ENCODE measurements around the gene FAM8A1. TPM values are rescaled to one million over a fixed set of nuclear protein-coding genes. Genes with fewer than 3 reads are reported as not detected.

The FAM8A1 gene
- total and polyA plus RNA-seq, 2 of the 13 experiments (the other 11 are each of a cell fraction or from before 2014, with no cell fraction given), result 30.5 to 34.3 TPM

DNA sequence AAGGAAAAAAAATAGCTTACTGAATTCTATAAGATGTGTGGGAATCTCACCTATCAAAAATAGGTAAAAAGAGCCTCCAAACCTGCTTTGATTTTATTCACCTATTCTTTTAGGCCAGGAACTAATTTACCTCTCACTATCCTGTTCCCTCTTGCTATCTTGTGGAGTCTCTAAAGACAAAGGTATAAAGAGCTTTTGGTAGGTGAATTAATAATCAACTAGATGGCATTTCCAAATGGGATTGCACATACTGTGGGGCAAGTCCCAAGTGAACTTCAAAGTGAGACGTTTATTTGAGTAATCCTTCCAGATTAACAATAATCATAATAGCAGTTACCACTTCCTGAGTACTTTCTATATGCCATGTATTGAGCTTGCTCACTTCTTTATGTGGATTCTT is 2.8 kb downstream of the FAM8A1 start (continued):
- TF ChIP-seq SRF (IDR thresholded peaks at IDR 0.05; ENCODE audit: low read depth, low read length) (no peak), CC2D1A (CRISPR knock-in tag; IDR thresholded peaks at IDR 0.05) (no peak), SALL1 (CRISPR knock-in tag; IDR thresholded peaks at IDR 0.05) (no peak), ETV5 (CRISPR knock-in tag; IDR thresholded peaks at IDR 0.05; ENCODE audit: borderline replicate concordance) (peak; percentile 36; the same call in 1 of the 2 replicates), ATF7 (IDR thresholded peaks at IDR 0.05) (no peak), ATF7 (CRISPR knock-in tag; IDR thresholded peaks at IDR 0.05) (no peak), SNAPC2 (CRISPR knock-in tag; IDR thresholded peaks at IDR 0.05) (no peak), ZNF451 (CRISPR knock-in tag; IDR thresholded peaks at IDR 0.05) (no peak), TEAD3 (CRISPR knock-in tag; optimal IDR thresholded peaks at IDR 0.05; ENCODE audit: borderline replicate concordance) (no peak), HDAC2 (CRISPR knock-in tag; IDR thresholded peaks at IDR 0.05) (peak; percentile 42; the same call in 1 of the 2 replicates), ZNF703 (CRISPR knock-in tag; IDR thresholded peaks at IDR 0.05; ENCODE audit: borderline replicate concordance) (no peak), PTBP1 (IDR thresholded peaks at IDR 0.05; ENCODE audit: low read depth, low read length, poor library complexity, severe bottlenecking) (no peak), ZNF446 (CRISPR knock-in tag; IDR thresholded peaks at IDR 0.05) (no peak), ZNF772 (CRISPR knock-in tag; IDR thresholded peaks at IDR 0.05) (no peak), RFX5 (IDR thresholded peaks at IDR 0.05; ENCODE audit: low read depth, low read length) (no peak)
- TF ChIP-seq, protein P1, sequence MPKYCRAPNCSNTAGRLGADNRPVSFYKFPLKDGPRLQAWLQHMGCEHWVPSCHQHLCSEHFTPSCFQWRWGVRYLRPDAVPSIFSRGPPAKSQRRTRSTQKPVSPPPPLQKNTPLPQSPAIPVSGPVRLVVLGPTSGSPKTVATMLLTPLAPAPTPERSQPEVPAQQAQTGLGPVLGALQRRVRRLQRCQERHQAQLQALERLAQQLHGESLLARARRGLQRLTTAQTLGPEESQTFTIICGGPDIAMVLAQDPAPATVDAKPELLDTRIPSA (CRISPR knock-in tag; IDR thresholded peaks at IDR 0.05; ENCODE audit: borderline replicate concordance), result no peak

DNA sequence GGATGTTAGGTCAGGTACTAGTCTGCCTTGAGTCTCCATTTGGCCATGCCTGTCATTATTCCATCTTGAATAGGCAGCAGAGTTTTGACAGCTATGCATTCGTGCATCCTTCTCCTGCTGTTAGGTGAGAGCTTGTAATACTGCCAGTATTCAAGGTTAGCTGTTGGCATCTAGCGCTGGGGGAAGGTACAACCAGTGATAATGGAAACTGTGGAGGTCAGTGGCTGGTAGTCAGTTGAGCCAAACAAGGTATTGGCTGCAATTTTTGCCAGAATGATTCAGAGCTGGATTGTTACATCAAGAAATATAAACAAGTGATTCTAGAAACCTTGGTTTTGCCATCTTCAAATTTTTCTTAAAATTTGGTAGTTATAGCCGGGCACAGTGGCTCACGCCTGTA is 6.5 kb downstream of the FAM8A1 start:
- Histone ChIP-seq H3K4me3 (replicated peaks in 1 of 3; ENCODE audit: insufficient read depth in 1 of 3, low read depth in 2 of 3, low read length in 3 of 3) (no peak overlapping the region), H3K27ac (ENCODE audit: extremely low read length, insufficient read depth, low read length) (no peak overlapping the region), H2AFZ (ENCODE audit: low read length) (no peak overlapping the region), H3K36me3 (replicated peaks in 1 of 2; ENCODE audit: control insufficient read depth in 1 of 2, insufficient read depth in 2 of 2, low read length in 2 of 2) (peaks cover 8 to 39% of the 10 kb centered on the region in 2 experiments), H3K9ac (ENCODE audit: insufficient read depth, low read depth, low read length) (no peak overlapping the region), H3K79me2 (ENCODE audit: insufficient read depth, low read length) (peaks cover 12% of the 10 kb centered on the region), H3K4me1 (ENCODE audit: insufficient read depth, low read length) (peaks cover 50% of the 10 kb centered on the region), H3K27me3 (ENCODE audit: control insufficient read depth in 1 of 2, insufficient read depth in 2 of 2, low read length in 2 of 2) (no peaks in the 10 kb centered on the region; a peak in 1 of 5 replicates), H4K20me1 (ENCODE audit: insufficient read depth, low read length) (no peaks in the 10 kb centered on the region), H3K9me3 (ENCODE audit: low read length) (no peaks in the 10 kb centered on the region), H3K4me2 (ENCODE audit: low read depth, low read length) (no peak overlapping the region)
- CTCF ChIA-PET (ENCODE audit: low intra/inter-chr PET ratio, low total read pairs), result no interaction called here
- POLR2A ChIA-PET, result no interaction called here
- 99% methylated on average over 4 of the region's 4 CpGs for WGBS (ENCODE audit: low lambda C conversion rate)
- ATAC-seq, result no peak
- no peak for FAIRE-seq
- intact Hi-C loops (cut with micrococcal nuclease; ENCODE audit: unreplicated experiment) (no loop called here), in situ Hi-C loops (cut with HindIII; ENCODE audit: extremely low pct_ligation_motif_present, low pct_unique_long_range_greater_than_20kb) (no loop called here)
- BruUV-seq (replicated peaks), result no TSS peak
- no peak for DNase-seq (ENCODE audit: low spot score)
- TF ChIP-seq PHF21A (CRISPR knock-in tag; IDR thresholded peaks at IDR 0.05), result no peak
- TF ChIP-seq ZNF556 (CRISPR knock-in tag; IDR thresholded peaks at IDR 0.05; ENCODE audit: borderline replicate concordance), result no peak
- no peak for TF ChIP-seq AGO2 (optimal IDR thresholded peaks at IDR 0.05; ENCODE audit: low read depth, low read length)
- TF ChIP-seq, protein P2, sequence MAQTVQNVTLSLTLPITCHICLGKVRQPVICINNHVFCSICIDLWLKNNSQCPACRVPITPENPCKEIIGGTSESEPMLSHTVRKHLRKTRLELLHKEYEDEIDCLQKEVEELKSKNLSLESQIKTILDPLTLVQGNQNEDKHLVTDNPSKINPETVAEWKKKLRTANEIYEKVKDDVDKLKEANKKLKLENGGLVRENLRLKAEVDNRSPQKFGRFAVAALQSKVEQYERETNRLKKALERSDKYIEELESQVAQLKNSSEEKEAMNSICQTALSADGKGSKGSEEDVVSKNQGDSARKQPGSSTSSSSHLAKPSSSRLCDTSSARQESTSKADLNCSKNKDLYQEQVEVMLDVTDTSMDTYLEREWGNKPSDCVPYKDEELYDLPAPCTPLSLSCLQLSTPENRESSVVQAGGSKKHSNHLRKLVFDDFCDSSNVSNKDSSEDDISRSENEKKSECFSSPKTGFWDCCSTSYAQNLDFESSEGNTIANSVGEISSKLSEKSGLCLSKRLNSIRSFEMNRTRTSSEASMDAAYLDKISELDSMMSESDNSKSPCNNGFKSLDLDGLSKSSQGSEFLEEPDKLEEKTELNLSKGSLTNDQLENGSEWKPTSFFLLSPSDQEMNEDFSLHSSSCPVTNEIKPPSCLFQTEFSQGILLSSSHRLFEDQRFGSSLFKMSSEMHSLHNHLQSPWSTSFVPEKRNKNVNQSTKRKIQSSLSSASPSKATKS (CRISPR knock-in tag; IDR thresholded peaks at IDR 0.05), result no peak
- TF ChIP-seq, protein P3, sequence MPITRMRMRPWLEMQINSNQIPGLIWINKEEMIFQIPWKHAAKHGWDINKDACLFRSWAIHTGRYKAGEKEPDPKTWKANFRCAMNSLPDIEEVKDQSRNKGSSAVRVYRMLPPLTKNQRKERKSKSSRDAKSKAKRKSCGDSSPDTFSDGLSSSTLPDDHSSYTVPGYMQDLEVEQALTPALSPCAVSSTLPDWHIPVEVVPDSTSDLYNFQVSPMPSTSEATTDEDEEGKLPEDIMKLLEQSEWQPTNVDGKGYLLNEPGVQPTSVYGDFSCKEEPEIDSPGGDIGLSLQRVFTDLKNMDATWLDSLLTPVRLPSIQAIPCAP (CRISPR knock-in tag; IDR thresholded peaks at IDR 0.05; ENCODE audit: low read depth), result no peak
- no peak for TF ChIP-seq ZNF468 (CRISPR knock-in tag; IDR thresholded peaks at IDR 0.05)
- TF ChIP-seq ZNF382 (CRISPR knock-in tag; IDR thresholded peaks at IDR 0.05; ENCODE audit: borderline replicate concordance), result no peak
- no peak for TF ChIP-seq KDM3A (CRISPR knock-in tag; IDR thresholded peaks at IDR 0.05; ENCODE audit: low read depth)
- TF ChIP-seq RFX5 (IDR thresholded peaks at IDR 0.05; ENCODE audit: low read depth, low read length), result no peak
